HG03135 (cell line): ENCODE data around the gene SF3A2.

Experiments used
- ATAC-seq: cut with Tn5 transposase; IDR thresholded peaks from one replicate; pipeline ENCODE4 v1.9.1; 2021; ENCODE audit warnings: mild to moderate bottlenecking, moderate library complexity; ENCODE audit not compliant: unreplicated experiment

Gene SF3A2

GRCh38 chr19:2207991-2208860 is 28.4 kb upstream of the SF3A2 start:
- no peak for ATAC-seq

- ATAC-seq: no peak
Measured at GRCh38 chr19:2208975-2209374, 27.6 kb upstream of the SF3A2 start.

- no peak for ATAC-seq
Measured at GRCh38 chr19:2209408-2209807, 27.2 kb upstream of the SF3A2 start.

GRCh38 chr19:2210206-2210605 is 26.4 kb upstream of the SF3A2 start:
- no peak for ATAC-seq

- no peak for ATAC-seq
Measured at GRCh38 chr19:2210987-2211740, 25.5 kb upstream of the SF3A2 start.

- ATAC-seq: no peak
Measured at GRCh38 chr19:2212861-2213711, 23.5 kb upstream of the SF3A2 start.

GRCh38 chr19:2213799-2214198 is 22.8 kb upstream of the SF3A2 start:
- ATAC-seq: no peak

- no peak for ATAC-seq
Measured at GRCh38 chr19:2214251-2214650, 22.4 kb upstream of the SF3A2 start.

- ATAC-seq: no peak
Measured at GRCh38 chr19:2215281-2215751, 21.3 kb upstream of the SF3A2 start.

- no peak for ATAC-seq
Measured at GRCh38 chr19:2216361-2217225, 20.0 kb upstream of the SF3A2 start.

- ATAC-seq: no peak
Measured at GRCh38 chr19:2217591-2217990, 19.0 kb upstream of the SF3A2 start.

GRCh38 chr19:2219726-2220125 is 16.9 kb upstream of the SF3A2 start:
- ATAC-seq: no peak

- ATAC-seq: no peak
Measured at GRCh38 chr19:2221250-2221831, 15.3 kb upstream of the SF3A2 start.

GRCh38 chr19:2221918-2222317 is 14.7 kb upstream of the SF3A2 start:
- no peak for ATAC-seq

GRCh38 chr19:2223391-2223790 is 13.2 kb upstream of the SF3A2 start:
- no peak for ATAC-seq

GRCh38 chr19:2223959-2224358 is 12.7 kb upstream of the SF3A2 start:
- no peak for ATAC-seq

- no peak for ATAC-seq
Measured at GRCh38 chr19:2224754-2225349, 11.8 kb upstream of the SF3A2 start.

- ATAC-seq: no peak
Measured at GRCh38 chr19:2225415-2226050, 11.1 kb upstream of the SF3A2 start.
